Upper lobe of left lung (tissue), 4 donors: Measurements from ENCODE around the gene EDN2.

Experiments used
- EP300 ChIP-seq, 4 donors: sonication (generic); formaldehyde crosslinking; IDR thresholded peaks; one replicate each; pipeline ENCODE4 v1.5.1; 2017; ENCODE audit warnings: antibody characterized with exemption in 4 of 4, control low read depth in 2 of 4
- TF ChIP-seq, protein P1 (sequence below), 6 experiments: fragments of 450-650 bp in 4 of 6; fragments of 200-600 bp in 2 of 6; sonication (generic) in 2 of 6; IDR thresholded peaks; one replicate each; pipeline ENCODE4 v1.5.1; 2016 to 2019; ENCODE audit warnings: antibody characterized with exemption in 6 of 6

DNA sequence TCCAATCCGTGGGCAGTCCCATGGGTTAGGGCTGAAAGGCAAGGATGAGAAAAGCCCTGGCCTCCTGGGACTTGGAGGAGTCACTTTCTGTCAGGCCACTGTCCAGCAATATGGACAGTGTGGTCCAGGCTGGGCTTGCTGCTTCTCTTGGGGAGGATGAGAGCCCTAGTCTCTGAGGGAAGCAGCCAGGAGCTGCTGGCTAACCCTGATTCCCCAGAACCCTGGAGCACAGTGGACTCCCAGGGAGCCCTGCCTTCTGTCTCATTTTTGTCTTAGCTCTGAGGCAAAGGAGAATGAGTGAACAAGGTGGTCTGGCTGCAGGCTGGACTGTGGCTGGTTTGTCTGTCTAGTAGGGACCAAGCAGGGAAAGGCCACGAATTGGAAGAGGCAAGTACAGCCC lies 23.8 kb upstream of the EDN2 start:
- TF ChIP-seq, protein P1, sequence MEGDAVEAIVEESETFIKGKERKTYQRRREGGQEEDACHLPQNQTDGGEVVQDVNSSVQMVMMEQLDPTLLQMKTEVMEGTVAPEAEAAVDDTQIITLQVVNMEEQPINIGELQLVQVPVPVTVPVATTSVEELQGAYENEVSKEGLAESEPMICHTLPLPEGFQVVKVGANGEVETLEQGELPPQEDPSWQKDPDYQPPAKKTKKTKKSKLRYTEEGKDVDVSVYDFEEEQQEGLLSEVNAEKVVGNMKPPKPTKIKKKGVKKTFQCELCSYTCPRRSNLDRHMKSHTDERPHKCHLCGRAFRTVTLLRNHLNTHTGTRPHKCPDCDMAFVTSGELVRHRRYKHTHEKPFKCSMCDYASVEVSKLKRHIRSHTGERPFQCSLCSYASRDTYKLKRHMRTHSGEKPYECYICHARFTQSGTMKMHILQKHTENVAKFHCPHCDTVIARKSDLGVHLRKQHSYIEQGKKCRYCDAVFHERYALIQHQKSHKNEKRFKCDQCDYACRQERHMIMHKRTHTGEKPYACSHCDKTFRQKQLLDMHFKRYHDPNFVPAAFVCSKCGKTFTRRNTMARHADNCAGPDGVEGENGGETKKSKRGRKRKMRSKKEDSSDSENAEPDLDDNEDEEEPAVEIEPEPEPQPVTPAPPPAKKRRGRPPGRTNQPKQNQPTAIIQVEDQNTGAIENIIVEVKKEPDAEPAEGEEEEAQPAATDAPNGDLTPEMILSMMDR (IDR thresholded peaks at IDR 0.05), result no peak
- no peak for TF ChIP-seq EP300 (IDR thresholded peaks at IDR 0.05)
